OCI-LY3 (cell line): ENCODE data around the gene RHOA.
"Not testable (repeated sequence)": the region's sequence is repeated elsewhere in the genome, so short reads cannot be mapped to it uniquely, and the experiment has no call there.

Experiments used
- H2AFZ ChIP-seq: fragments of 200-600, 300-600 bp; shearing (Covaris generic); 2 replicates; pipeline ENCODE4 v1.6.0; 2014; ENCODE audit warnings: antibody characterized with exemption, low read depth, low read length
- H3K27ac ChIP-seq: fragments of 200-600, 300-600 bp; sonication (generic); 2 replicates; pipeline ENCODE4 v1.5.1; 2014; ENCODE audit warnings: mild to moderate bottlenecking, low read length, moderate library complexity, mixed read lengths
- H3K27me3 ChIP-seq: fragments of 200-600, 300-600 bp; sonication (generic); 2 replicates; pipeline ENCODE4 v1.6.1; 2014; ENCODE audit warnings: low read depth, low read length, mixed read lengths
- H3K36me3 ChIP-seq: fragments of 200-600, 300-600 bp; sonication (generic); replicated peaks from 2 replicates; pipeline ENCODE3; 2014; ENCODE audit warnings: low read depth, low read length, mixed read lengths
- H3K4me1 ChIP-seq: fragments of 300-600, 200-600 bp; sonication (generic); 2 replicates; pipeline ENCODE4 v1.6.1; 2014; ENCODE audit warnings: low read length, mixed read lengths
- H3K4me2 ChIP-seq: fragments of 200-600, 300-600 bp; sonication (generic); 2 replicates; pipeline ENCODE4 v1.6.1; 2014; ENCODE audit warnings: low read length, mixed read lengths
- H3K4me3 ChIP-seq: fragments of 300-600, 200-600 bp; sonication (generic); 2 replicates; pipeline ENCODE4 v1.5.1; 2014; ENCODE audit warnings: antibody characterized with exemption, mild to moderate bottlenecking, low read length, moderate library complexity
- H3K79me2 ChIP-seq: fragments of 300-600, 200-600 bp; shearing (Covaris generic); 2 replicates; pipeline ENCODE4 v1.6.1; 2014; ENCODE audit warnings: mild to moderate bottlenecking, low read length, mixed read lengths
- H3K9ac ChIP-seq: fragments of 300-600, 200-600 bp; shearing (Covaris generic); 2 replicates; pipeline ENCODE4 v1.6.0; 2014; ENCODE audit warnings: mild to moderate bottlenecking, low read length, moderate library complexity
- H3K9me3 ChIP-seq: fragments of 200-600, 300-600 bp; shearing (Covaris generic); 2 replicates; pipeline ENCODE4 v1.6.1; 2014; ENCODE audit warnings: low read length, mixed read lengths; ENCODE audit not compliant: insufficient read depth
- H4K20me1 ChIP-seq: fragments of 200-600, 300-600 bp; sonication (generic); 2 replicates; pipeline ENCODE4 v1.6.1; 2016; ENCODE audit warnings: low read length, mixed read lengths; ENCODE audit not compliant: insufficient read depth
- EZH2phosphoT487 ChIP-seq: fragments of 200-600 bp; shearing (Covaris generic); IDR thresholded peaks from 2 replicates; pipeline ENCODE4 v1.6.1; 2018; ENCODE audit warnings: antibody characterized with exemption, mixed run types, low read depth
- TF ChIP-seq, protein P1 (sequence below): fragments of 200-600, 300-600 bp; sonication (generic); IDR thresholded peaks from 2 replicates; pipeline ENCODE4 v1.5.1; 2014; ENCODE audit warnings: antibody characterized with exemption, low read length, low read depth

RHOA gene

DNA sequence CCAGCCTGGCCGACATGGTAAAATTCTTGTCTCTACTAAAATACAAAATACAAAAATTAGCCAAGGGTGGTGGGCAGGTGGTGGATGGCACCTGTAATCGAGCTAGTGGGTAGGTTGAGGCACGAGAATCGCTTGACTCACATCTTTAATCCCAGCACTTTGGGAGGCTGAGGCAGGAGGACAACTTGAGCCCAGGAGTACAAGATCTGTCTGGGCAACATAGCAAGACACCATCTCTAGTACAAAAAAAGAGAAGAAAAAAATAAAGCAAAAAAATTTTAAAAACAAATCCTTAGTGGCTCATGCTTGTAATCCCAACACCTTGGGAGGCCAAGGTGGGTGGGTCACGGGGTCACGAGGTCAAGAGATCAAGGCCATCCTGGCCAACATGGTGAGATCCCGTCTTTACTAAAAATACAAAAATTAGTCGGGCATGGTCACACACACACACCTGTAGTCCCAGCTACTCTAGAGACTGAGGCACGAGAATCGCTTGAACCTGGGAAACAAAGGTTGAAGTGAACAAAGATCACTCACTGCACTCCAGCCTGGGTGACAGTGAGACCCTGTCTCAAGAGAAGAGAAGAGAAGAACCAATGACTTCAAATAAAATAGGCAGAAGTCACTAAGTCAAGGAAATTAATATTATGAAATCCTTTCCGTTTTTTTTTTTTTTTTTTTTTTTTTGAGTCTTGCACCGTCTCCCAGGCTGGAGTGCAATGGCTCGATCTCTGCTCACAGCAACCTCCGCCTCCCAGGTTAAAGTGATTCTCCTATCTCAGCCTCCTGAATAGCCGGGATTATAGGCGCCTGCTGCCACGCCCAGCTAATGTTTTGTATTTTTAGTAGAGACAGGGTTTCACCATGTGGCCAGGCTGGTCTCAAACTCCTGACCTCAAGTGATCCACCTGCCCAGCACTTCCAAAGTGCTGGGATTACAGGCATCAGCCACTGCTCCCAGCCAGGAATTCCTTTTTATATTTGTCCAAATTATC lies 4.9 kb downstream of the RHOA start:
- no peak overlapping the region for H3K9ac ChIP-seq
- no peak overlapping the region for H3K27ac ChIP-seq

DNA sequence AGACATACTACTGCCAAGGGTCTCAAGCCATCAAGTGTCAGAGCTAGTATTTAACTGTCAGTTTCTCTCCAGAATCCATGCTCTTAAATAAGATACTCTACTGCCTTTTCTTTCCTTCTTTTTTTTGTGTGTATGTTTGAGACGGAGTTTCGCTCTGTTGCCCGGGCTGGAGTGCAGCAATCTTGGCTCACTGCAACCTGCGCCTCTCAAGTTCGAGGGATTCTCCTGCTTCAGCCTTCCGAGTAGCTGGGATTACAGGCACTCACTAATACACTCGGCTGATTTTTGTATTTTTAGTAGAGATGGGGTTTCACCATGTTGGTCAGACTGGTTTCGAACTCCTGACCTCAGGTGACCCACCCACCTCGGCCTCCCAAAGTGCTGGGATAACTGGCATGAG lies 6.2 kb downstream of the RHOA start:
- peaks cover 81% of the 10 kb centered on the region for H4K20me1 ChIP-seq
- H3K4me2 ChIP-seq, H3K9me3 ChIP-seq, H2AFZ ChIP-seq, H3K4me3 ChIP-seq, H3K27me3 ChIP-seq, H3K27ac ChIP-seq, H3K9ac ChIP-seq: not testable (repeated sequence)
- peaks cover 14% of the 10 kb centered on the region for H3K4me1 ChIP-seq
- peaks cover 100% of the 10 kb centered on the region for H3K79me2 ChIP-seq
- peaks cover 30% of the 10 kb centered on the region for H3K36me3 ChIP-seq

More for the DNA sequence above, 4.9 kb downstream of the RHOA start:
- Histone ChIP-seq H3K27me3 (no peaks in the 10 kb centered on the region), H3K79me2 (peaks cover 99% of the 10 kb centered on the region), H3K4me1 (peaks cover 14% of the 10 kb centered on the region), H3K36me3 (peaks cover 30% of the 10 kb centered on the region), H3K4me3 (no peak overlapping the region), H3K9me3 (no peaks in the 10 kb centered on the region), H3K4me2 (no peak overlapping the region), H4K20me1 (peaks cover 78% of the 10 kb centered on the region), H2AFZ (no peak overlapping the region)
- TF ChIP-seq EZH2phosphoT487: no peak
- TF ChIP-seq, protein P1, sequence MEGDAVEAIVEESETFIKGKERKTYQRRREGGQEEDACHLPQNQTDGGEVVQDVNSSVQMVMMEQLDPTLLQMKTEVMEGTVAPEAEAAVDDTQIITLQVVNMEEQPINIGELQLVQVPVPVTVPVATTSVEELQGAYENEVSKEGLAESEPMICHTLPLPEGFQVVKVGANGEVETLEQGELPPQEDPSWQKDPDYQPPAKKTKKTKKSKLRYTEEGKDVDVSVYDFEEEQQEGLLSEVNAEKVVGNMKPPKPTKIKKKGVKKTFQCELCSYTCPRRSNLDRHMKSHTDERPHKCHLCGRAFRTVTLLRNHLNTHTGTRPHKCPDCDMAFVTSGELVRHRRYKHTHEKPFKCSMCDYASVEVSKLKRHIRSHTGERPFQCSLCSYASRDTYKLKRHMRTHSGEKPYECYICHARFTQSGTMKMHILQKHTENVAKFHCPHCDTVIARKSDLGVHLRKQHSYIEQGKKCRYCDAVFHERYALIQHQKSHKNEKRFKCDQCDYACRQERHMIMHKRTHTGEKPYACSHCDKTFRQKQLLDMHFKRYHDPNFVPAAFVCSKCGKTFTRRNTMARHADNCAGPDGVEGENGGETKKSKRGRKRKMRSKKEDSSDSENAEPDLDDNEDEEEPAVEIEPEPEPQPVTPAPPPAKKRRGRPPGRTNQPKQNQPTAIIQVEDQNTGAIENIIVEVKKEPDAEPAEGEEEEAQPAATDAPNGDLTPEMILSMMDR: no peak

DNA sequence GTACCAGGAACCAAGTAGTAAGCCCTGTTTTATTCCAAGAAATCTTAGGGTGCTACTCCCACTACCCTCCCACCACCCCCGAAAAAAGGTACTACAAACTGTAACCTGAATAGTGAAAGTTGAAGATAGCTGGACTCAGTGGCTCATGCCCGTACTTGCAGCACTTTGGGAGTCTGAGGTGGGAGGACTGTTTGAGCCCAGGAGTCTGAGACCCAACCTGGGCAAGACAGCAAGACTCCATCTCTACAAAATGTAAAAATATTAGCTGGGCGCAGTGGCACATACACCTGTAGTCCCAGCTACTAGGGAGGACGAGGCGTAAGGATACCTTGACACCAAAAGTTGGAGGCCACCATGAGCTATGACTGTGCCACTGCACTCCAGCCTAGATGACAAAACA lies 7.9 kb downstream of the RHOA start:
- H3K79me2 ChIP-seq: peaks cover 100% of the 10 kb centered on the region
- no peaks in the 10 kb centered on the region for H3K4me1 ChIP-seq
- no peak overlapping the region for H3K4me2 ChIP-seq
- H3K9me3 ChIP-seq: no peaks in the 10 kb centered on the region
- H4K20me1 ChIP-seq: peaks cover 78% of the 10 kb centered on the region
- TF ChIP-seq, protein P1: no peak
- TF ChIP-seq EZH2phosphoT487: no peak
- H3K27ac ChIP-seq: no peak overlapping the region
- H3K4me3 ChIP-seq: no peak overlapping the region
- no peak overlapping the region for H3K9ac ChIP-seq
- H3K27me3 ChIP-seq: no peaks in the 10 kb centered on the region
- H3K36me3 ChIP-seq: peaks cover 31% of the 10 kb centered on the region
- no peak overlapping the region for H2AFZ ChIP-seq

DNA sequence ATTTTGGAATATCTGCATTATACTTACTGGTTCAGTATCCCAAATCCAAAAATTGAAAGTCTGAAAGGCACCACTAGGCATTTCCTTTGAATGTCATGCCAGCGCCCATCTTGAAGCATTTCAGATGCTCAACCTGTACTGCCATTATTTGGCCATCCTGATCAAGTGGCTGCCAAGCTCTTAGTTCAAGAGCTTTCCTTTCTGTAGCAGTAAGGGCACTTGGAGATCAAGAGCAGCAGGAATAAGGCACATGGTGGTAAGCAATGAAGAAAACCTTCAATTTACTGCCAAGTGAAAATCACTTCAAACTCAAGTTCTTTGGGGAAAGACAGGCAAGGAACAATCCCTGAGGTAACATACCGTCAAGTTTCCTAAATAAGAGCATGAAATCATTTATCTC lies 10.0 kb downstream of the RHOA start:
- peaks cover 33% of the 10 kb centered on the region for H3K36me3 ChIP-seq
- H3K27ac ChIP-seq: no peak overlapping the region
- no peak overlapping the region for H2AFZ ChIP-seq
- no peak overlapping the region for H3K4me2 ChIP-seq
- TF ChIP-seq, protein P1: no peak
- no peak for TF ChIP-seq EZH2phosphoT487
- no peaks in the 10 kb centered on the region for H3K9me3 ChIP-seq
- no peaks in the 10 kb centered on the region for H3K27me3 ChIP-seq
- H3K79me2 ChIP-seq: peaks cover 100% of the 10 kb centered on the region
- no peak overlapping the region for H3K9ac ChIP-seq
- peaks cover 74% of the 10 kb centered on the region for H4K20me1 ChIP-seq
- H3K4me3 ChIP-seq: no peak overlapping the region
- H3K4me1 ChIP-seq: no peaks in the 10 kb centered on the region
